NB4 (cell line): ENCODE data around the gene LARP6.

ENCODE experiments used
- DNase-seq: peaks from one replicate; pipeline ENCODE4 v3.0.0; 2010; ENCODE audit warnings: low read depth
- H3K4me3 ChIP-seq: one replicate; pipeline ENCODE4 v1.5.1; 2011; ENCODE audit warnings: mild to moderate bottlenecking, low read depth, low read length, moderate library complexity
- CTCF ChIP-seq: IDR thresholded peaks from one replicate; pipeline ENCODE4 v1.5.1; 2012; ENCODE audit warnings: low read depth, low read length
- MAX ChIP-seq: IDR thresholded peaks from 2 replicates; pipeline ENCODE4 v1.6.1; 2011; ENCODE audit warnings: low read depth, low read length
- MYC ChIP-seq: IDR thresholded peaks from 2 replicates; pipeline ENCODE4 v1.6.1; 2011; ENCODE audit warnings: low read depth, low read length
- POLR2A ChIP-seq: IDR thresholded peaks from 2 replicates; pipeline ENCODE4 v1.6.1; 2011; ENCODE audit warnings: mild to moderate bottlenecking; ENCODE audit not compliant: insufficient read length; ENCODE audit errors: extremely low read depth

Gene LARP6

GRCh38 chr15:70855764-70856163 is 1.8 kb upstream of the LARP6 start:
- no peak for DNase-seq
- no peak for TF ChIP-seq MYC
- TF ChIP-seq POLR2A = no peak
- no peak for TF ChIP-seq MAX
- no peak for TF ChIP-seq CTCF
- no peak overlapping the region for H3K4me3 ChIP-seq

- no peak for TF ChIP-seq MYC
- TF ChIP-seq MAX = no peak
- TF ChIP-seq POLR2A = no peak
- TF ChIP-seq CTCF = no peak
- DNase-seq = no peak
- no peak overlapping the region for H3K4me3 ChIP-seq
Measured at GRCh38 chr15:70854666-70854976, 664 bp upstream of the LARP6 start.

GRCh38 chr15:70853318-70853972 is 512 bp downstream of the LARP6 start:
- DNase-seq = no peak
- TF ChIP-seq MYC = no peak
- no peak for TF ChIP-seq POLR2A
- TF ChIP-seq MAX = no peak
- TF ChIP-seq CTCF = no peak
- H3K4me3 ChIP-seq = no peak overlapping the region

- no peak for TF ChIP-seq MYC
- TF ChIP-seq CTCF = no peak
- no peak for TF ChIP-seq MAX
- no peak for TF ChIP-seq POLR2A
- DNase-seq = no peak
- H3K4me3 ChIP-seq = no peak overlapping the region
Measured at GRCh38 chr15:70852501-70853317, 1.2 kb downstream of the LARP6 start.

GRCh38 chr15:70851889-70852288 is 2.1 kb downstream of the LARP6 start:
- H3K4me3 ChIP-seq = no peak overlapping the region
- no peak for DNase-seq

More at GRCh38 chr15:70851889-70852288, 2.1 kb downstream of the LARP6 start:
- no peak for TF ChIP-seq CTCF
- TF ChIP-seq MAX = no peak
- no peak for TF ChIP-seq MYC
- TF ChIP-seq POLR2A = no peak
